ENCODE results near the gene ZNF594. TPM values are rescaled to one million over a fixed set of nuclear protein-coding genes. Genes with fewer than 3 reads are reported as not detected.
"Not testable (repeated sequence)": the region's sequence is repeated elsewhere in the genome, so short reads cannot be mapped to it uniquely, and the experiment has no call there.

Gene ZNF594
- total RNA-seq, 1 experiment from 2014 or later: 12.5 TPM

DNA sequence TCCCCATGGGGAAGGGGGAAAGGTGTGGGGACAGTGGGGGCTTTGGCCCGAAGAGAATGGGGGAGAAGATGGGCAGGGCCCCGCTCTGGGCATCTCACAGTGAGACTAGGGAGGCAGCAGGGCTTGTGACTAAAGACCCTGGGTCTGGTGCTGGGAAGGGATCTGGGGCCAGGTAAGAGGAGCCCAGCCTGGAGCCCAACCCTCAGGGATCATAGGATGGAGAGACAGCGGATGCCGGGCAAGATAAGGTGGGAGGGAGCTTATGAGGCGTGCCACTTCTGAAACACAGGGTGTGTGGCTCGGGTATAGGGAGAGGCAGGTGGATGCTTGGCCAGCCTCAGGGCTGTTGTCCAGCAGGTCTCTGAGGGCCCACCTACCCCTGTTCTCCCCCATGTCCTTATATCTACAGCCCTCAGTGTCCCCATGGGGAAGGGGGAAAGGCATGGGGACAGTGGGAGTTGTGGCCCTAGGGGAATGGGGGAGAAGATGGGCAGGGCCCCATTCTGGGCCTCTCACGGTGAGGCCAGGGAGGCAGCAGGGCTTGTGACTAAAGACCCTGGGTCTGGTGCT is 60.4 kb downstream of the ZNF594 start:
- Histone ChIP-seq H2BK12ac (ENCODE audit: insufficient read length, low read depth, low read length) (no peak overlapping the region), H4K91ac (ENCODE audit: insufficient read length, low read depth, low read length) (no peak overlapping the region), H3K27ac (ENCODE audit: insufficient read length, low read depth, low read length) (no peak overlapping the region), H3K56ac (ENCODE audit: insufficient read length, low read depth, low read length) (no peak overlapping the region), H3K4ac (ENCODE audit: low read depth, low read length) (no peak overlapping the region), H2BK120ac (ENCODE audit: low read depth, low read length, poor library complexity, severe bottlenecking) (no peak overlapping the region), H3K23ac (ENCODE audit: insufficient read length, low read depth, low read length) (no peak overlapping the region), H4K20me1 (ENCODE audit: control insufficient read depth, insufficient read depth, insufficient read length) (no peaks in the 10 kb centered on the region), H3K79me1 (ENCODE audit: insufficient read depth, low read depth, low read length, poor library complexity, severe bottlenecking) (no peaks in the 10 kb centered on the region), H2AFZ (ENCODE audit: low read length) (no peak overlapping the region), H3T11ph (ENCODE audit: low read length) (no peak overlapping the region), H3K18ac (ENCODE audit: insufficient read length, low read depth, low read length) (no peak overlapping the region), H2BK20ac (ENCODE audit: low read depth, low read length, poor library complexity, severe bottlenecking) (no peak overlapping the region), H3K27me3 (ENCODE audit: insufficient read depth, low read length) (no peaks in the 10 kb centered on the region), H2AK5ac (ENCODE audit: insufficient read length, low read length) (no peak overlapping the region), H3K9ac (ENCODE audit: extremely low read depth, insufficient read length, low read length) (no peak overlapping the region), H4K5ac (ENCODE audit: insufficient read length, low read depth, low read length) (no peak overlapping the region), H2BK15ac (ENCODE audit: low read depth, low read length) (no peak overlapping the region), H3K4me1 (ENCODE audit: insufficient read depth, low read length) (no peaks in the 10 kb centered on the region), H3K14ac (ENCODE audit: insufficient read depth, low read length) (no peak overlapping the region; the same call in 1 of the 2 replicates), H3K4me2 (ENCODE audit: insufficient read depth, insufficient read length, low read length) (no peak overlapping the region), H3K23me2 (ENCODE audit: insufficient read length, low read depth, low read length, poor library complexity, severe bottlenecking) (no peaks in the 10 kb centered on the region), H2BK5ac (ENCODE audit: insufficient read length, low read length) (no peak overlapping the region), H3K9me3 (ENCODE audit: control insufficient read depth, low read depth, low read length) (no peaks in the 10 kb centered on the region), H4K8ac (replicated peaks; ENCODE audit: insufficient read length, low read depth, low read length) (no peak overlapping the region), H3K79me2 (ENCODE audit: insufficient read depth, low read length) (no peaks in the 10 kb centered on the region)
- no peak for DNase-seq
- no peak overlapping the region for H3K4me3 Mint-ChIP-seq
- TF ChIP-seq, protein P1, sequence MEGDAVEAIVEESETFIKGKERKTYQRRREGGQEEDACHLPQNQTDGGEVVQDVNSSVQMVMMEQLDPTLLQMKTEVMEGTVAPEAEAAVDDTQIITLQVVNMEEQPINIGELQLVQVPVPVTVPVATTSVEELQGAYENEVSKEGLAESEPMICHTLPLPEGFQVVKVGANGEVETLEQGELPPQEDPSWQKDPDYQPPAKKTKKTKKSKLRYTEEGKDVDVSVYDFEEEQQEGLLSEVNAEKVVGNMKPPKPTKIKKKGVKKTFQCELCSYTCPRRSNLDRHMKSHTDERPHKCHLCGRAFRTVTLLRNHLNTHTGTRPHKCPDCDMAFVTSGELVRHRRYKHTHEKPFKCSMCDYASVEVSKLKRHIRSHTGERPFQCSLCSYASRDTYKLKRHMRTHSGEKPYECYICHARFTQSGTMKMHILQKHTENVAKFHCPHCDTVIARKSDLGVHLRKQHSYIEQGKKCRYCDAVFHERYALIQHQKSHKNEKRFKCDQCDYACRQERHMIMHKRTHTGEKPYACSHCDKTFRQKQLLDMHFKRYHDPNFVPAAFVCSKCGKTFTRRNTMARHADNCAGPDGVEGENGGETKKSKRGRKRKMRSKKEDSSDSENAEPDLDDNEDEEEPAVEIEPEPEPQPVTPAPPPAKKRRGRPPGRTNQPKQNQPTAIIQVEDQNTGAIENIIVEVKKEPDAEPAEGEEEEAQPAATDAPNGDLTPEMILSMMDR (conservative IDR thresholded peaks at IDR 0.05): no peak
- no peak overlapping the region; a peak in 1 of 7 replicates for H3K27ac Mint-ChIP-seq
- no peaks in the 10 kb centered on the region for H3K9me3 Mint-ChIP-seq
- WGBS (ENCODE audit: extremely low coverage, insufficient read length, low lambda C conversion rate): no CpG with 5 or more reads among the region's 7 CpGs
- H3K27me3 Mint-ChIP-seq (ENCODE audit: low read depth): peaks cover 20% of the 10 kb centered on the region
- no peaks in the 10 kb centered on the region for H3K36me3 Mint-ChIP-seq (ENCODE audit: insufficient read depth in 1 of 3, low read depth in 3 of 3)
- H3K4me1 Mint-ChIP-seq: no peaks in the 10 kb centered on the region

DNA sequence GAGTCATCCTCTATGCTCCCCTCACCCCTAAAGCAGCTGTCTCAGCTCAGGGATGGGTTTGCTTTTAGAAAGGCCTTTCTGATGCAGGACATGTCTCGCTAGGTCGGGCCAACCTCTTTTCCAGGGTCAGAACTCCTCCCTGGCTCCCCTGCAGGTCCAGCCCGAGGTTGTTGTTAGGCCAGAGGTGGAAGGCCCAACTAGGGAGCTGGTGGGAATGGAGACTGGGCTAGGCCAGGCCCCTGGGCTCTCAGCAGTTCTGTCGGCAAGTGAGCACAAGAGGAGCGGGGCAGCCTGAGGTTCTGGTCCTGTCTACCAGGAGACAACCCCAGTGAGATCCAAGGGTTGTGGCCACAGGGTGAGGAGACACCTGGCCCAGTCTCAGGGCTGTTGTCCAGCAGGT is 61.0 kb downstream of the ZNF594 start:
- H3K9me3 ChIP-seq (ENCODE audit: control insufficient read depth, low read depth, low read length); H3K14ac ChIP-seq (ENCODE audit: insufficient read depth, low read length); H4K8ac ChIP-seq (replicated peaks; ENCODE audit: insufficient read length, low read depth, low read length); H2AK5ac ChIP-seq (ENCODE audit: insufficient read length, low read length); H3K9me3 Mint-ChIP-seq; H3K27ac Mint-ChIP-seq; H3K4me3 Mint-ChIP-seq; H3K23ac ChIP-seq (ENCODE audit: insufficient read length, low read depth, low read length); H3K27me3 ChIP-seq (ENCODE audit: insufficient read depth, low read length); H3K27ac ChIP-seq (ENCODE audit: insufficient read length, low read depth, low read length); DNase-seq; H3K4me2 ChIP-seq (ENCODE audit: insufficient read depth, insufficient read length, low read length); H3T11ph ChIP-seq (ENCODE audit: low read length); H3K4me1 Mint-ChIP-seq; H3K79me1 ChIP-seq (ENCODE audit: insufficient read depth, low read depth, low read length, poor library complexity, severe bottlenecking); H2BK120ac ChIP-seq (ENCODE audit: low read depth, low read length, poor library complexity, severe bottlenecking); H3K18ac ChIP-seq (ENCODE audit: insufficient read length, low read depth, low read length); H3K23me2 ChIP-seq (ENCODE audit: insufficient read length, low read depth, low read length, poor library complexity, severe bottlenecking); H3K79me2 ChIP-seq (ENCODE audit: insufficient read depth, low read length); H3K36me3 Mint-ChIP-seq (ENCODE audit: insufficient read depth in 1 of 3, low read depth in 3 of 3); H3K4me1 ChIP-seq (ENCODE audit: insufficient read depth, low read length); H2BK12ac ChIP-seq (ENCODE audit: insufficient read length, low read depth, low read length); H2BK5ac ChIP-seq (ENCODE audit: insufficient read length, low read length); H4K91ac ChIP-seq (ENCODE audit: insufficient read length, low read depth, low read length); H2BK20ac ChIP-seq (ENCODE audit: low read depth, low read length, poor library complexity, severe bottlenecking); H3K9ac ChIP-seq (ENCODE audit: extremely low read depth, insufficient read length, low read length); H2BK15ac ChIP-seq (ENCODE audit: low read depth, low read length); H3K56ac ChIP-seq (ENCODE audit: insufficient read length, low read depth, low read length); H3K4ac ChIP-seq (ENCODE audit: low read depth, low read length); H4K20me1 ChIP-seq (ENCODE audit: control insufficient read depth, insufficient read depth, insufficient read length); H4K5ac ChIP-seq (ENCODE audit: insufficient read length, low read depth, low read length); H2AFZ ChIP-seq (ENCODE audit: low read length): not testable (repeated sequence)
- peaks cover 26% of the 10 kb centered on the region for H3K27me3 Mint-ChIP-seq (ENCODE audit: low read depth)
- no CpG with 5 or more reads among the region's 5 CpGs for WGBS (ENCODE audit: extremely low coverage, insufficient read length, low lambda C conversion rate)

Measured in H9 (cell line).